Upper lobe of left lung (tissue), 6 donors: ENCODE data around the gene MLLT1. TPM values are rescaled to one million over a fixed set of nuclear protein-coding genes. Genes with fewer than 3 reads are reported as not detected.

ENCODE experiments used
- ATAC-seq, 2 donors: fragments of 200-7000 bp; cut with Tn5 transposase; one replicate each; pipeline ENCODE4 v1.9.1; 2022; ENCODE audit warnings: mild to moderate bottlenecking in 2 of 2, moderate library complexity in 2 of 2; ENCODE audit not compliant: low FRiP score in 2 of 2
- DNase-seq, 2 donors: peaks; one replicate each; pipeline ENCODE4 v3.0.0-alpha.2; 2019 to 2020
- H3K27ac ChIP-seq, 4 donors: fragments of 200-600 bp; sonication (generic); one replicate each; pipeline ENCODE4 v1.5.1; 2016 to 2019
- H3K27me3 ChIP-seq, 4 donors: fragments of 200-600 bp; sonication (generic); one replicate each; pipeline ENCODE4 v1.5.1; 2017 to 2019
- H3K36me3 ChIP-seq, 4 donors: fragments of 200-600 bp; sonication (generic); one replicate each; pipeline ENCODE4 v1.5.1; 2016 to 2019
- H3K4me1 ChIP-seq, 4 donors: fragments of 200-600 bp; sonication (generic); one replicate each; pipeline ENCODE4 v1.5.1; 2018 to 2019
- H3K4me3 ChIP-seq, 4 donors: fragments of 200-600 bp; sonication (generic); one replicate each; pipeline ENCODE4 v1.5.1; 2017 to 2019; ENCODE audit warnings: mild to moderate bottlenecking in 2 of 4, moderate library complexity in 1 of 4
- H3K9me3 ChIP-seq, 4 donors: fragments of 200-600 bp; sonication (generic); one replicate each; pipeline ENCODE4 v1.5.1; 2018 to 2019
- CTCF ChIP-seq, 6 experiments: fragments of 450-650 bp in 4 of 6; fragments of 200-600 bp in 2 of 6; sonication (generic) in 2 of 6; IDR thresholded peaks; one replicate each; pipeline ENCODE4 v1.5.1; 2016 to 2019; ENCODE audit warnings: antibody characterized with exemption in 6 of 6
- EP300 ChIP-seq, 4 donors: sonication (generic); formaldehyde crosslinking; IDR thresholded peaks; one replicate each; pipeline ENCODE4 v1.5.1; 2017; ENCODE audit warnings: antibody characterized with exemption in 4 of 4, control low read depth in 2 of 4
- POLR2A ChIP-seq, 4 donors: fragments of 450-650 bp; IDR thresholded peaks; one replicate each; pipeline ENCODE4 v1.5.1; 2016 to 2017; ENCODE audit warnings: antibody characterized with exemption in 4 of 4, mild to moderate bottlenecking in 2 of 4
- POLR2AphosphoS5 ChIP-seq, 2 donors: sonication (generic); formaldehyde crosslinking; IDR thresholded peaks; one replicate each; pipeline ENCODE4 v1.5.1; 2017; ENCODE audit warnings: antibody characterized with exemption in 2 of 2
- WGBS, 2 donors: methylation state at CpG; one replicate each; pipeline ENCODE4 v1.1.5; 2017 to 2018; 5-methylcytosine and 5-hydroxymethylcytosine counted together
- total RNA-seq, 6 donors: library from RNA; depleted of rRNA in 4 of 6; stranded (reverse); fragments of >200 nt in 4 of 6; gene quantifications; one replicate each; pipeline versions ENCODE4 v1.1.0 to v1.2.1, GENCODE V29; 2016 to 2021
- donor health status: DM: no; HTN: no; CAD: no; lungs with moderate emphysema.
- donor health status: DM: no; HTN: yes; CAD: no; lungs with severe emphysema.

MLLT1 gene
- total RNA-seq, 6 donors from 2014 or later, result 22.1 to 98.9 (median 49.3) TPM

DNA sequence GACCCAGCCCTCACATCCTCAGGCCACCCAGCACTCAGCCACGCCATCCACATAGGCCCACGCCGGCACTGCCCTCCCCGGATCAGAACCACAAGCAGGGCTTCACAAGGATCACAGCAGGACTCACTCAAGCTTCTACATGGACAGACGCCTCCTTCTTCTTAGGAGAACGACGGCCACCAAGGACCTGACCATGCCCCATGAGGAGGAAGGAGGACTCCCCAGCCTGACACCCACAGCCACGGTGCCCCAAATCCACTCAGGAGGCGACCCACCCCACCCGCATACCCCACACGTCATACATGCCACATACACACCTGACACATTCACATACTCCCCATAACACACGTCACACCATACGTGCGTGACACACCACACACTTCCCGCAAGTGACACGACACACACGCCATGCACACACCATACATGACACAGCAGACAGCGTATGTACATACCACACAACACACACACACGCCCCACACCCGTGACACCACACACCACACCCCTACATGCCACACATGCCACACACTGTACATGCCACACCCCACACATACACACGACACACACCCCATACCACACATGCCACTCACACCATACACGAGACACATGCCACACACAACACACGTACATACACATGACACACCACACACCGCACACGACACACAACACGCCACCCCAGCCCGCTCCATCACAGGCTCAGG, 50.4 kb downstream of the MLLT1 start:
- no peak for DNase-seq
- Histone ChIP-seq H3K36me3 (peaks cover 4 to 42% (median 35%) of the 10 kb centered on the region in 4 donors), H3K9me3 (no peaks in the 10 kb centered on the region), H3K27ac (peak overlapping the region in 3 of 4 donors; percentile 20 to 69 (median 61)), H3K27me3 (no peaks in the 10 kb centered on the region), H3K4me1 (peaks cover 27 to 58% (median 39%) of the 10 kb centered on the region in 4 donors), H3K4me3 (no peak overlapping the region)
- WGBS, 2 donors, result 90 to 93% methylated on average over 25 to 27 of the region's 27 CpGs
- ATAC-seq, result no peak
- TF ChIP-seq CTCF (IDR thresholded peaks at IDR 0.05) (no peak), POLR2AphosphoS5 (IDR thresholded peaks at IDR 0.05) (no peak)

- peaks cover 24 to 56% (median 35%) of the 10 kb centered on the region in 4 donors for H3K4me1 ChIP-seq
- peak in 1 of 2 donors; percentile 59 for DNase-seq
- no peak for TF ChIP-seq CTCF (IDR thresholded peaks at IDR 0.05)
- no peak for TF ChIP-seq POLR2AphosphoS5 (IDR thresholded peaks at IDR 0.05)
- no peak for TF ChIP-seq POLR2A (IDR thresholded peaks at IDR 0.05)
- no peak for TF ChIP-seq EP300 (IDR thresholded peaks at IDR 0.05)
- peaks cover 4 to 49% (median 38%) of the 10 kb centered on the region in 4 donors for H3K36me3 ChIP-seq
- WGBS, 2 donors, result 73 to 74% methylated on average over 29 of the region's 33 CpGs
- no peaks in the 10 kb centered on the region for H3K9me3 ChIP-seq
- no peak overlapping the region for H3K4me3 ChIP-seq
- no peak for ATAC-seq
- H3K27me3 ChIP-seq, result no peaks in the 10 kb centered on the region
- peak overlapping the region in 3 of 4 donors; percentile 20 to 69 (median 61) for H3K27ac ChIP-seq
Observed at GRCh38 chr19:6228551-6229215, 51.1 kb downstream of the MLLT1 start.

DNA sequence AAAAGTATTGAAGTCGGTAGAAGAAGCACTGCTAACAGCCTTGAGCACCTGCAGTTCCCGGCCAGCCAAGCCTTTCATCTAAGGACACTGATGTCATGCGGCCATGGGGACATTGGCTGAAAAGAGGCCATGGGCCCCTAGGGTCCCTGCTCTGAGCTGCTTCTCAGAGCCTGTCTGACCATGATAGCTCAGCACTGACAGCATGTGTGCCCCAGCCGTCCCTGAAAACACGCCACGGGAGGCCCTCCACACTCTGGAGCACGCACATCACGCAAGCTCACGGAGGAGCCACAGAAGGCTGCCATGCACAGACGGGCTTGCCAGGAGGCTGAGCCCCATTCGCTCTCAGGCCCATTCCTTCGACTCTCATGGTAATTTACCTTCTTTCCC, 51.8 kb downstream of the MLLT1 start:
- Histone ChIP-seq H3K36me3 (peaks cover 4 to 55% (median 40%) of the 10 kb centered on the region in 4 donors), H3K4me1 (peaks cover 21 to 56% (median 30%) of the 10 kb centered on the region in 4 donors), H3K4me3 (no peak overlapping the region), H3K9me3 (no peaks in the 10 kb centered on the region), H3K27ac (peak overlapping the region in 2 of 4 donors; percentile 61 to 69), H3K27me3 (no peaks in the 10 kb centered on the region)
- TF ChIP-seq EP300 (IDR thresholded peaks at IDR 0.05) (no peak), CTCF (IDR thresholded peaks at IDR 0.05) (no peak), POLR2AphosphoS5 (IDR thresholded peaks at IDR 0.05) (no peak), POLR2A (IDR thresholded peaks at IDR 0.05) (no peak)
- 85 to 90% methylated on average over 11 to 12 of the region's 12 CpGs for WGBS, 2 donors
- ATAC-seq (no peak), DNase-seq (no peak)

- ATAC-seq, result no peak
- WGBS, 2 donors, result 95% methylated on average over 31 of the region's 33 CpGs
Observed at GRCh38 chr19:6227156-6227935, 52.4 kb downstream of the MLLT1 start.

More at GRCh38 chr19:6227156-6227935, 52.4 kb downstream of the MLLT1 start:
- no peak overlapping the region for H3K4me3 ChIP-seq
- peak overlapping the region in 1 of 4 donors; percentile 69 for H3K27ac ChIP-seq
- no peak for TF ChIP-seq EP300 (IDR thresholded peaks at IDR 0.05)
- no peak for TF ChIP-seq POLR2AphosphoS5 (IDR thresholded peaks at IDR 0.05)
- TF ChIP-seq CTCF (IDR thresholded peaks at IDR 0.05), result no peak
- no peak for TF ChIP-seq POLR2A (IDR thresholded peaks at IDR 0.05)
- DNase-seq, result no peak
- H3K9me3 ChIP-seq, result no peaks in the 10 kb centered on the region
- H3K4me1 ChIP-seq, result peaks cover 15 to 56% (median 28%) of the 10 kb centered on the region in 4 donors
- peaks cover 4 to 61% (median 44%) of the 10 kb centered on the region in 4 donors for H3K36me3 ChIP-seq
- H3K27me3 ChIP-seq, result no peaks in the 10 kb centered on the region
